K562 (cell line): ENCODE data around the gene MBD3L4. TPM values are rescaled to one million over a fixed set of nuclear protein-coding genes. Genes with fewer than 3 reads are reported as not detected.
"Not testable (repeated sequence)": the region's sequence is repeated elsewhere in the genome, so short reads cannot be mapped to it uniquely, and the experiment has no call there.

Source experiments
- ATAC-seq: fragments of 200-7000 bp; cut with Tn5 transposase; 3 replicates; pipeline ENCODE4 v1.9.1; 2020; ENCODE audit warnings: moderate library complexity
- BruUV-seq: library from RNA; stranded (reverse); fragments of 400-500 nt; replicated peaks from 2 replicates; lab custom pipeline; 2021; lab: Mats Ljungman, UMichigan
- CTCF ChIA-PET: fragments of 300-600 bp; formaldehyde crosslinking; extraction: SDS; loops from one replicate; lab custom pipeline; 2021; ENCODE audit warnings: low intra/inter-chr PET ratio; lab: Yijun Ruan, JAX
- POLR2A ChIA-PET: fragments of 300-600, 350-650 bp; sonication (Branson Sonifier 250); formaldehyde crosslinking; extraction: SDS; loops from one replicate; lab custom pipeline; 2021; ENCODE audit warnings: antibody characterized with exemption, inconsistent platforms; lab: Yijun Ruan, JAX
- DNase-seq, 4 experiments: peaks; one replicate each; pipeline versions ENCODE4 v3.0.0 to v3.0.0-alpha.2; 2011 to 2018; ENCODE audit warnings: low spot score in 3 of 4, mixed read lengths in 3 of 4; ENCODE audit errors: extremely low read depth in 1 of 4
- FAIRE-seq: peaks from 2 replicates; lab custom pipeline; 2011; peaks lifted over from hg19 to GRCh38; lab: Jason Lieb, UNC
- H2AFZ ChIP-seq: 2 replicates; pipeline ENCODE4 v1.6.0; 2011; ENCODE audit warnings: low read depth, low read length, control low read depth, inconsistent platforms
- H3K27ac ChIP-seq: fragments of 200-600 bp; 3 replicates; pipeline ENCODE4 v1.8.0; 2011; ENCODE audit warnings: low read depth, mild to moderate bottlenecking, control low read depth, inconsistent platforms, low read length, moderate library complexity, mixed read lengths; ENCODE audit errors: extremely low read depth
- H3K27me3 ChIP-seq, 2 experiments: fragments of 300-600 bp in 1 of 2; 2 replicates in 1 of 2; 3 replicates in 1 of 2; pipeline versions ENCODE4 v1.6.0 to v1.8.0; 2011; ENCODE audit warnings: inconsistent platforms in 2 of 2, low read length in 2 of 2, mild to moderate bottlenecking in 1 of 2, mixed read lengths in 1 of 2, moderate library complexity in 1 of 2; ENCODE audit not compliant: control insufficient read depth in 2 of 2, insufficient read depth in 2 of 2
- H3K36me3 ChIP-seq: fragments of 300-600 bp; 3 replicates; pipeline ENCODE4 v1.8.0; 2011; ENCODE audit warnings: mild to moderate bottlenecking, low read length, inconsistent platforms; ENCODE audit not compliant: control insufficient read depth, insufficient read depth
- H3K4me1 ChIP-seq, 2 experiments: fragments of 200-600 bp in 1 of 2; replicated peaks in 1 of 2; 2 replicates in 1 of 2; 3 replicates in 1 of 2; pipeline versions ENCODE4 v1.5.1 to v1.8.0; 2011; ENCODE audit warnings: inconsistent platforms in 2 of 2, low read length in 2 of 2, mild to moderate bottlenecking in 1 of 2, mixed read lengths in 1 of 2, moderate library complexity in 1 of 2; ENCODE audit not compliant: control insufficient read depth in 2 of 2, insufficient read depth in 2 of 2
- H3K4me2 ChIP-seq: 2 replicates; pipeline ENCODE4 v1.6.1; 2011; ENCODE audit warnings: low read length, control low read depth, inconsistent platforms, mixed read lengths; ENCODE audit not compliant: insufficient read depth
- H3K4me3 ChIP-seq: fragments of 200-600 bp; sonication (generic), shearing (Covaris generic); 2 replicates; pipeline ENCODE4 v1.5.1; 2016; ENCODE audit warnings: control low read depth, inconsistent platforms
- H3K79me2 ChIP-seq: fragments of 200-600 bp; 3 replicates; pipeline ENCODE4 v1.8.0; 2011; ENCODE audit warnings: low read length, inconsistent platforms; ENCODE audit not compliant: control insufficient read depth, insufficient read depth
- H3K9ac ChIP-seq, 2 experiments: 2 replicates each; pipeline versions ENCODE4 v1.6.0 to v1.6.1; 2011; ENCODE audit warnings: low read depth in 2 of 2, low read length in 2 of 2, control low read depth in 1 of 2, inconsistent platforms in 1 of 2, mild to moderate bottlenecking in 1 of 2, mixed read lengths in 1 of 2; ENCODE audit not compliant: insufficient read depth in 1 of 2
- H3K9me1 ChIP-seq: one replicate; pipeline ENCODE4 v1.6.0; 2011; ENCODE audit warnings: inconsistent platforms, mild to moderate bottlenecking, low read length, moderate library complexity; ENCODE audit not compliant: control insufficient read depth, insufficient read depth
- H3K9me3 ChIP-seq: replicated peaks from 2 replicates; pipeline ENCODE4 v1.5.1; 2011; ENCODE audit warnings: low read depth, low read length, inconsistent platforms; ENCODE audit not compliant: control insufficient read depth, insufficient read depth
- H4K20me1 ChIP-seq: replicated peaks from 2 replicates; pipeline ENCODE4 v1.6.1; 2011; ENCODE audit warnings: low read length, inconsistent platforms, mixed read lengths; ENCODE audit not compliant: control insufficient read depth, insufficient read depth
- WGBS: fragments of 100-300 bp; shearing (Covaris generic); methylation state at CpG from one replicate; pipeline ENCODE4 v1.1.6; 2016; ENCODE audit warnings: low coverage, mixed read lengths; ENCODE audit not compliant: insufficient coverage; ENCODE audit errors: missing lambda C conversion rate; 5-methylcytosine and 5-hydroxymethylcytosine counted together
- in situ Hi-C: fragments of 300-500 bp; cut with MboI; formaldehyde crosslinking; loops from 4 replicates; pipeline ENCODE4 v1.15.0; 2018; ENCODE audit warnings: inconsistent platforms, mixed read lengths
- intact Hi-C: fragments of 100-400 bp; cut with micrococcal nuclease; formaldehyde crosslinking; loops from 2 replicates; pipeline ENCODE4 v1.14.2; 2022
- polyA plus RNA-seq, 8 experiments: library from polyadenylated mRNA; depleted of rRNA in 4 of 8; stranded (reverse) in 5 of 8; unstranded in 3 of 8; fragments of >200 nt; fragmentation: Nextera tagmentation in 2 of 8; fragmentation: Illumina TruSeq in 1 of 8; extraction: Ambion mirVana in 2 of 8; extraction: Trizol in 1 of 8; gene quantifications; 2 replicates each; pipeline versions ENCODE4 v1.2.1 to v1.2.3, GENCODE V29; 2011 to 2014; ENCODE audit warnings: inconsistent platforms in 1 of 8, missing spikeins in 1 of 8
- total RNA-seq, 7 experiments: library from RNA; depleted of rRNA in 6 of 7; stranded (reverse); fragments of >200 nt in 6 of 7; fragmentation: Illumina TruSeq in 2 of 7; extraction: Trizol in 2 of 7; gene quantifications; 2 replicates each; pipeline versions ENCODE4 v1.2.1 to v1.2.3, GENCODE V29; 2011 to 2021; ENCODE audit warnings: low replicate concordance in 1 of 7

Gene MBD3L4
- total and polyA plus RNA-seq, 9 of the 15 experiments (the other 6 are each of a cell fraction or from before 2014, with no cell fraction given): not detected

DNA sequence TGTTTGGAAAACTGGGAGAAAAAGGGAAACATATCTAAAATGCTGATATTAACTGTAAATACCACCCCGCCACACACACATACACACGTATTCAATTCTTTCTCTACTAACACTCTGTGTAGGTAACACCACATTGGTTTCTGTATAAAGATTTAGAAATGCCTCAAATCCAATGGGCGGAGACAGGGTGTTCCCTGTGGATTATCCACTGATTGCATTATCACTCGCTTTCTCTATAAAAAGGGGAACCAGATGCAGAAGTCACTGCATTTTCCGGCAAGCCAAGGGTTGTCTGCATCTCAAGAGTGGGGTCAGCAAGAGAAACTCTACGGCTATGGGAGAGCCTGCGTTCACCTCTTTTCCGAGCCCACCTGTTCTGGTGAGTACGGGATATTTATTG is 9.7 kb downstream of the MBD3L4 start, which contains the start of gene MBD3L5:
MBD3L5 (plus strand) TSS at position 301 of the 400 bp plus-strand sequence; CDS start at position 335, 34 bp downstream.
- DNase-seq, intact Hi-C loops, POLR2A ChIA-PET, H3K9ac ChIP-seq, ATAC-seq, BruUV-seq, H3K79me2 ChIP-seq, H3K27ac ChIP-seq, H4K20me1 ChIP-seq, FAIRE-seq, in situ Hi-C loops, H3K9me3 ChIP-seq, H3K27me3 ChIP-seq, H3K9me1 ChIP-seq, H3K4me1 ChIP-seq, H3K4me3 ChIP-seq, H3K4me2 ChIP-seq, H2AFZ ChIP-seq, CTCF ChIA-PET, H3K36me3 ChIP-seq: not testable (repeated sequence)
- WGBS: no CpG with 5 or more reads among the region's 9 CpGs

DNA sequence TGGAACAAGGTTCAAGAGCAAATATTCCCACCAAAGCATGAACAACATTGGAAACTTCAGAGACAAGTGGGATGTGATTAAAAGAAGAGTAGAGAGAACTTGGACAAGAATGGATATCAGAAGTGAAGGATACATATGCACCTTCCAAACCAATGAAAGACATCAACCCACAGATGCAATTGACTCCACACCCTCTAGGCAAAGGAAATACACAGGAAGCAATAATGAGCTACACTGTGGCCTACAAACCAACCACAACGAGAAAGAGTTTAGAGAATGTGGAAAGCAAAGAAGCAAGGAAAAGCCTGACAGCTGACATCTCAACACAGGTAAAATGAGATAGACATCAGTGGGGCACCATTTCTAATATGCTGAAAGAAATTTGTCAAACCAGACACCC is 11.2 kb downstream of the MBD3L4 start:
- no CpG with 5 or more reads among the region's 1 CpG for WGBS

DNA sequence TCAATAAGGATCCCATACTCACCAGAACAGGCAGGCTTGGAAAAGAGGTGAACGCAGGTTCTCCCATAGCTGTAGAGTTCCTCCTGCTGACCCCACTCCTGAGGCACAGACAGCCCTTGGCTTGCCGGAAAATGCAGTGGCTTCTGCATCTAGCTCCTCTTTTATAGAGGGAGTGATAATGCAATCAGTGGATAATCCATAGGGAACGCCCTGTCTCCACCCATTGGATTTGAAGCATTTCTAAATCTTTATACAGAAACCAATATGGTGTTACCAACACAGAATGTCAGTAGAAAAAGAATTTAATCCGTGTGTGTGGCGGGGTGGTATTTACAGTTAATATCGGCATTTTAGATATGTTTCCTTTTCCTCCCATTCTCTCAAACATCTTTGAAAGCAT is 18.6 kb downstream of the MBD3L4 start, which contains the start of gene MBD3L2B:
MBD3L2B (minus strand) TSS at position 101 of the 400 bp plus-strand sequence; CDS start at position 67, 34 bp downstream.
- WGBS: no CpG with 5 or more reads among the region's 6 CpGs
- intact Hi-C loops, H3K79me2 ChIP-seq, in situ Hi-C loops, BruUV-seq, DNase-seq, H3K9me3 ChIP-seq, H3K27ac ChIP-seq, H3K36me3 ChIP-seq, H3K4me2 ChIP-seq, H3K9me1 ChIP-seq, H3K9ac ChIP-seq, H3K27me3 ChIP-seq, POLR2A ChIA-PET, FAIRE-seq, H2AFZ ChIP-seq, H4K20me1 ChIP-seq, CTCF ChIA-PET, ATAC-seq, H3K4me1 ChIP-seq, H3K4me3 ChIP-seq: not testable (repeated sequence)

More for the DNA sequence above, 11.2 kb downstream of the MBD3L4 start:
- H3K27ac ChIP-seq, ATAC-seq, H3K9me1 ChIP-seq, H3K9me3 ChIP-seq, H3K9ac ChIP-seq, BruUV-seq, H3K79me2 ChIP-seq, H3K4me1 ChIP-seq, FAIRE-seq, H4K20me1 ChIP-seq, H2AFZ ChIP-seq, H3K4me3 ChIP-seq, CTCF ChIA-PET, H3K36me3 ChIP-seq, H3K27me3 ChIP-seq, POLR2A ChIA-PET, H3K4me2 ChIP-seq, intact Hi-C loops, DNase-seq: not testable (repeated sequence)
- in situ Hi-C loops: loop anchor here (5.0 kb wide), 1 partner anchor 39 kb away; the partner anchor contains the start of gene ZNF557
